Activated CD4-positive, CD25-positive, alpha-beta regulatory T cell treated with anti-CD3 and anti-CD28 coated beads, Interleukin-2, amount 50 U/mL, for 16 hours (primary cell): ENCODE measurements around the gene TOLLIP.
"Not testable (repeated sequence)": the region's sequence is repeated elsewhere in the genome, so short reads cannot be mapped to it uniquely, and the experiment has no call there.

Experiments used
- DNase-seq: peaks from one replicate; pipeline ENCODE4 v3.0.0-alpha.2; 2020; ENCODE audit warnings: low read depth, low spot score

Gene TOLLIP

GRCh38 chr11:1264444-1264843 lies 45.0 kb downstream of the TOLLIP start:
- not testable (repeated sequence) for DNase-seq

- no peak for DNase-seq
Observed at GRCh38 chr11:1263010-1263409, 46.4 kb downstream of the TOLLIP start.

- peak; percentile 67 for DNase-seq
Observed at GRCh38 chr11:1262172-1263006, 47.0 kb downstream of the TOLLIP start.

GRCh38 chr11:1261241-1262071 lies 48.0 kb downstream of the TOLLIP start:
- DNase-seq = no peak

- DNase-seq = no peak
Observed at GRCh38 chr11:1260620-1261019, 48.8 kb downstream of the TOLLIP start.

- no peak for DNase-seq
Observed at GRCh38 chr11:1260023-1260501, 49.4 kb downstream of the TOLLIP start.

GRCh38 chr11:1259561-1259960 lies 49.9 kb downstream of the TOLLIP start:
- no peak for DNase-seq

GRCh38 chr11:1259076-1259461 lies 50.4 kb downstream of the TOLLIP start:
- no peak for DNase-seq

GRCh38 chr11:1258401-1259075 lies 50.9 kb downstream of the TOLLIP start:
- DNase-seq = no peak

GRCh38 chr11:1257916-1258315 lies 51.5 kb downstream of the TOLLIP start:
- DNase-seq = no peak

- DNase-seq = no peak
Observed at GRCh38 chr11:1257366-1257765, 52.1 kb downstream of the TOLLIP start.

- no peak for DNase-seq
Observed at GRCh38 chr11:1256257-1257045, 53.0 kb downstream of the TOLLIP start.

GRCh38 chr11:1255151-1255550 lies 54.3 kb downstream of the TOLLIP start:
- no peak for DNase-seq

- no peak for DNase-seq
Observed at GRCh38 chr11:1254733-1255132, 54.7 kb downstream of the TOLLIP start.

- DNase-seq = no peak
Observed at GRCh38 chr11:1254086-1254648, 55.3 kb downstream of the TOLLIP start.

GRCh38 chr11:1253103-1253485 lies 56.3 kb downstream of the TOLLIP start:
- DNase-seq = no peak

- no peak for DNase-seq
Observed at GRCh38 chr11:1252371-1253102, 56.9 kb downstream of the TOLLIP start.

GRCh38 chr11:1251236-1251770 lies 58.1 kb downstream of the TOLLIP start:
- DNase-seq = no peak

- DNase-seq = not testable (repeated sequence)
Observed at GRCh38 chr11:1250411-1250810, 59.0 kb downstream of the TOLLIP start.

- DNase-seq = not testable (repeated sequence)
Observed at GRCh38 chr11:1248951-1249350, 60.5 kb downstream of the TOLLIP start.
